GM23338 (cell line): ENCODE results near the gene OR52A1. TPM values are rescaled to one million over a fixed set of nuclear protein-coding genes. Genes with fewer than 3 reads are reported as not detected.

Source experiments
- ATAC-seq: fragments of 200-7000 bp; cut with Tn5 transposase; 3 replicates; pipeline ENCODE4 v1.9.1; 2020
- DNase-seq: peaks from one replicate; pipeline ENCODE4 v3.0.0-alpha.2; 2015; ENCODE audit warnings: low spot score
- H2AFZ ChIP-seq: fragments of 200-600 bp; sonication (generic); 2 replicates; pipeline ENCODE4 v1.8.0; 2016; ENCODE audit warnings: antibody characterized with exemption, mild to moderate bottlenecking, moderate library complexity
- H3F3A ChIP-seq: fragments of 200-600 bp; sonication (generic); replicated peaks from 2 replicates; pipeline ENCODE4 v1.8.0; 2017; ENCODE audit warnings: antibody characterized with exemption, mixed run types, low read depth
- H3K27ac ChIP-seq: fragments of 200-600 bp; sonication (generic); 2 replicates; pipeline ENCODE4 v1.6.1; 2016; ENCODE audit warnings: low read depth
- H3K27me3 ChIP-seq: fragments of 200-600 bp; sonication (generic); 2 replicates; pipeline ENCODE4 v1.8.0; 2016; ENCODE audit warnings: mild to moderate bottlenecking, mixed run types, moderate library complexity; ENCODE audit not compliant: insufficient read depth
- H3K36me3 ChIP-seq: fragments of 200-600 bp; sonication (generic); 2 replicates; pipeline ENCODE4 v1.8.0; 2016; ENCODE audit warnings: mild to moderate bottlenecking; ENCODE audit not compliant: insufficient read depth
- H3K4me1 ChIP-seq: fragments of 200-600 bp; sonication (generic); 2 replicates; pipeline ENCODE4 v1.8.0; 2016; ENCODE audit warnings: mild to moderate bottlenecking, moderate library complexity; ENCODE audit not compliant: insufficient read depth
- H3K4me2 ChIP-seq: fragments of 200-600 bp; sonication (generic); 2 replicates; pipeline ENCODE4 v1.7.1; 2017; ENCODE audit warnings: mixed run types
- H3K4me3 ChIP-seq: fragments of 200-600 bp; sonication (generic); 2 replicates; pipeline ENCODE4 v1.6.1; 2016; ENCODE audit warnings: mixed run types
- H3K79me2 ChIP-seq: fragments of 200-600 bp; sonication (generic); replicated peaks from 2 replicates; pipeline ENCODE4 v1.8.0; 2017; ENCODE audit warnings: mild to moderate bottlenecking; ENCODE audit not compliant: insufficient read depth
- H3K9me2 ChIP-seq: fragments of 200-600 bp; sonication (generic); 2 replicates; pipeline ENCODE4 v1.8.0; 2017; ENCODE audit not compliant: insufficient read depth
- H4K20me1 ChIP-seq: fragments of 200-600 bp; sonication (generic); replicated peaks from 2 replicates; pipeline ENCODE4 v1.8.0; 2017; ENCODE audit warnings: mild to moderate bottlenecking; ENCODE audit not compliant: insufficient read depth
- H3K27ac Mint-ChIP-seq: 2 replicates; pipeline ENCODE4 v1.8.0; 2020; ENCODE audit warnings: inconsistent platforms, mild to moderate bottlenecking, moderate library complexity, mixed read lengths
- H3K27me3 Mint-ChIP-seq: 3 replicates; pipeline ENCODE4 v1.8.0; 2022; ENCODE audit warnings: low read depth, mild to moderate bottlenecking, moderate library complexity, mixed read lengths, inconsistent platforms; ENCODE audit not compliant: insufficient read depth, poor library complexity
- H3K36me3 Mint-ChIP-seq: 3 replicates; pipeline ENCODE4 v1.8.0; 2021; ENCODE audit warnings: low read depth, mild to moderate bottlenecking, inconsistent platforms, moderate library complexity, mixed read lengths
- H3K4me1 Mint-ChIP-seq: 3 replicates; pipeline ENCODE4 v1.8.0; 2020; ENCODE audit warnings: mild to moderate bottlenecking, inconsistent platforms, mixed read lengths
- H3K4me3 Mint-ChIP-seq: 3 replicates; pipeline ENCODE4 v1.8.0; 2021; ENCODE audit warnings: moderate library complexity, mild to moderate bottlenecking, inconsistent platforms, mixed read lengths
- H3K9me3 Mint-ChIP-seq: 3 replicates; pipeline ENCODE4 v1.8.0; 2020; ENCODE audit warnings: moderate library complexity, mild to moderate bottlenecking, inconsistent platforms, mixed read lengths
- CREB1 ChIP-seq: fragments of 250-450 bp; sonication (Bioruptor Pico); IDR thresholded peaks from 2 replicates; pipeline ENCODE4 v1.5.0; 2020; ENCODE audit warnings: low read depth, mild to moderate bottlenecking, moderate library complexity
- EZH2 ChIP-seq: fragments of 200-600 bp; sonication (generic); IDR thresholded peaks from one replicate; pipeline ENCODE4 v1.8.0; 2017; ENCODE audit warnings: antibody characterized with exemption, mild to moderate bottlenecking, low read depth; ENCODE audit not compliant: unreplicated experiment
- JUNB ChIP-seq: IDR thresholded peaks from one replicate; pipeline ENCODE4 v1.6.1; 2016; ENCODE audit warnings: antibody characterized with exemption; ENCODE audit not compliant: unreplicated experiment
- POLR2AphosphoS5 ChIP-seq: IDR thresholded peaks from 2 replicates; pipeline ENCODE4 v1.6.1; 2016; ENCODE audit warnings: antibody characterized with exemption, low read depth
- STAT1 ChIP-seq: IDR thresholded peaks from one replicate; pipeline ENCODE4 v1.6.1; 2016; ENCODE audit warnings: antibody characterized with exemption; ENCODE audit not compliant: unreplicated experiment
- ZNF331 ChIP-seq: fragments of 250-450 bp; sonication (Bioruptor Pico); IDR thresholded peaks from 2 replicates; pipeline ENCODE4 v1.5.0; 2020; ENCODE audit warnings: low read depth, mild to moderate bottlenecking, moderate library complexity
- polyA plus RNA-seq: library from polyadenylated mRNA; unstranded; fragments of >200 nt; fragmentation: Nextera tagmentation; extraction: Ambion mirVana; gene quantifications from 2 replicates; pipeline ENCODE4 v1.2.1, GENCODE V29; 2016
- total RNA-seq: library from RNA; depleted of rRNA; stranded (reverse); fragments of >200 nt; shearing (Covaris generic); gene quantifications from 2 replicates; pipeline ENCODE4 v1.2.3, GENCODE V29; 2014
- TF ChIP-seq, protein P1 (sequence below): fragments of 250-450 bp; sonication (Bioruptor Pico); IDR thresholded peaks from 2 replicates; pipeline ENCODE4 v1.5.0; 2020; ENCODE audit warnings: mild to moderate bottlenecking, moderate library complexity
- TF ChIP-seq, protein P2 (sequence below): IDR thresholded peaks from one replicate; pipeline ENCODE4 v1.6.1; 2018; ENCODE audit warnings: antibody characterized with exemption; ENCODE audit not compliant: unreplicated experiment
- TF ChIP-seq, protein P3 (sequence below): IDR thresholded peaks from 2 replicates; pipeline ENCODE4 v1.6.1; 2016; ENCODE audit warnings: antibody characterized with exemption

Gene OR52A1
- total and polyA plus RNA-seq, 2 experiments from 2014 or later: 0.73 to 4.3 TPM

DNA sequence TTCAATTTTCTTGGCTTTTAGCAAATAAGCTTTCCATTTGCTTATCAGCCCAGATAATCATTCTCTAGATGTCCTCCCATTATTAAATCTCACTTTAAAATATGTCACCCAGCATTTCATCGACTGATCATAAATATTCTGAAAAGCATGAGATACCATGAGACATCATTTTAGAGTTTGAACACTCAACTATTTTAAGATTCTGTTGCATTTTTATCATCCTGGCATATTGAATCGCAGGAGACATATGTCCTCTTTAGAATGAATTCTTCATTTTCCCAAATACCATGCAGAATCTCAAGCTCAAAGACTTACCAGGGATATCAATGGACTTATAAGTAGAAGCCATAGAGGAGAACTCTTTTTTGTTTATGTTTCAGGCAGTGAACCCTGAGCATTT is 16.6 kb downstream of the OR52A1 start, which contains the start of gene OR52A5:
OR52A5 (minus strand) TSS at position 361 of the 400 bp plus-strand sequence. CDS start 5,714 bp downstream, outside the sequence.
- DNase-seq (no peak), ATAC-seq (no peak)
- H3K4me3 ChIP-seq: no peak within 1 kb of the TSS
- no peaks in the 10 kb centered on the region for H3K36me3 ChIP-seq
- H3K27ac ChIP-seq: no peak within 1 kb of the TSS
- 0 out of 2 replicates have a peak within 1 kb of the TSS, but pooled peaks have one; percentile 41 for H3K4me2 ChIP-seq
- no peak within 1 kb of the TSS for H2AFZ ChIP-seq
- H3F3A ChIP-seq: no peaks in the 10 kb centered on the region
- Mint-ChIP-seq H3K9me3 (no peaks in the 10 kb centered on the region), H3K27me3 (no peaks in the 10 kb centered on the region), H3K36me3 (no peaks in the 10 kb centered on the region), H3K4me1 (peaks cover 31% of the 10 kb centered on the region), H3K4me3 (no peak within 1 kb of the TSS; the same call in 2 of the 3 replicates), H3K27ac (peak within 1 kb of the TSS; percentile 28; the same call in 1 of the 2 replicates)
- no peaks in the 10 kb centered on the region for H4K20me1 ChIP-seq
- H3K4me1 ChIP-seq: peaks cover 18% of the 10 kb centered on the region
- no peaks in the 10 kb centered on the region for H3K27me3 ChIP-seq
- TF ChIP-seq, protein P1, sequence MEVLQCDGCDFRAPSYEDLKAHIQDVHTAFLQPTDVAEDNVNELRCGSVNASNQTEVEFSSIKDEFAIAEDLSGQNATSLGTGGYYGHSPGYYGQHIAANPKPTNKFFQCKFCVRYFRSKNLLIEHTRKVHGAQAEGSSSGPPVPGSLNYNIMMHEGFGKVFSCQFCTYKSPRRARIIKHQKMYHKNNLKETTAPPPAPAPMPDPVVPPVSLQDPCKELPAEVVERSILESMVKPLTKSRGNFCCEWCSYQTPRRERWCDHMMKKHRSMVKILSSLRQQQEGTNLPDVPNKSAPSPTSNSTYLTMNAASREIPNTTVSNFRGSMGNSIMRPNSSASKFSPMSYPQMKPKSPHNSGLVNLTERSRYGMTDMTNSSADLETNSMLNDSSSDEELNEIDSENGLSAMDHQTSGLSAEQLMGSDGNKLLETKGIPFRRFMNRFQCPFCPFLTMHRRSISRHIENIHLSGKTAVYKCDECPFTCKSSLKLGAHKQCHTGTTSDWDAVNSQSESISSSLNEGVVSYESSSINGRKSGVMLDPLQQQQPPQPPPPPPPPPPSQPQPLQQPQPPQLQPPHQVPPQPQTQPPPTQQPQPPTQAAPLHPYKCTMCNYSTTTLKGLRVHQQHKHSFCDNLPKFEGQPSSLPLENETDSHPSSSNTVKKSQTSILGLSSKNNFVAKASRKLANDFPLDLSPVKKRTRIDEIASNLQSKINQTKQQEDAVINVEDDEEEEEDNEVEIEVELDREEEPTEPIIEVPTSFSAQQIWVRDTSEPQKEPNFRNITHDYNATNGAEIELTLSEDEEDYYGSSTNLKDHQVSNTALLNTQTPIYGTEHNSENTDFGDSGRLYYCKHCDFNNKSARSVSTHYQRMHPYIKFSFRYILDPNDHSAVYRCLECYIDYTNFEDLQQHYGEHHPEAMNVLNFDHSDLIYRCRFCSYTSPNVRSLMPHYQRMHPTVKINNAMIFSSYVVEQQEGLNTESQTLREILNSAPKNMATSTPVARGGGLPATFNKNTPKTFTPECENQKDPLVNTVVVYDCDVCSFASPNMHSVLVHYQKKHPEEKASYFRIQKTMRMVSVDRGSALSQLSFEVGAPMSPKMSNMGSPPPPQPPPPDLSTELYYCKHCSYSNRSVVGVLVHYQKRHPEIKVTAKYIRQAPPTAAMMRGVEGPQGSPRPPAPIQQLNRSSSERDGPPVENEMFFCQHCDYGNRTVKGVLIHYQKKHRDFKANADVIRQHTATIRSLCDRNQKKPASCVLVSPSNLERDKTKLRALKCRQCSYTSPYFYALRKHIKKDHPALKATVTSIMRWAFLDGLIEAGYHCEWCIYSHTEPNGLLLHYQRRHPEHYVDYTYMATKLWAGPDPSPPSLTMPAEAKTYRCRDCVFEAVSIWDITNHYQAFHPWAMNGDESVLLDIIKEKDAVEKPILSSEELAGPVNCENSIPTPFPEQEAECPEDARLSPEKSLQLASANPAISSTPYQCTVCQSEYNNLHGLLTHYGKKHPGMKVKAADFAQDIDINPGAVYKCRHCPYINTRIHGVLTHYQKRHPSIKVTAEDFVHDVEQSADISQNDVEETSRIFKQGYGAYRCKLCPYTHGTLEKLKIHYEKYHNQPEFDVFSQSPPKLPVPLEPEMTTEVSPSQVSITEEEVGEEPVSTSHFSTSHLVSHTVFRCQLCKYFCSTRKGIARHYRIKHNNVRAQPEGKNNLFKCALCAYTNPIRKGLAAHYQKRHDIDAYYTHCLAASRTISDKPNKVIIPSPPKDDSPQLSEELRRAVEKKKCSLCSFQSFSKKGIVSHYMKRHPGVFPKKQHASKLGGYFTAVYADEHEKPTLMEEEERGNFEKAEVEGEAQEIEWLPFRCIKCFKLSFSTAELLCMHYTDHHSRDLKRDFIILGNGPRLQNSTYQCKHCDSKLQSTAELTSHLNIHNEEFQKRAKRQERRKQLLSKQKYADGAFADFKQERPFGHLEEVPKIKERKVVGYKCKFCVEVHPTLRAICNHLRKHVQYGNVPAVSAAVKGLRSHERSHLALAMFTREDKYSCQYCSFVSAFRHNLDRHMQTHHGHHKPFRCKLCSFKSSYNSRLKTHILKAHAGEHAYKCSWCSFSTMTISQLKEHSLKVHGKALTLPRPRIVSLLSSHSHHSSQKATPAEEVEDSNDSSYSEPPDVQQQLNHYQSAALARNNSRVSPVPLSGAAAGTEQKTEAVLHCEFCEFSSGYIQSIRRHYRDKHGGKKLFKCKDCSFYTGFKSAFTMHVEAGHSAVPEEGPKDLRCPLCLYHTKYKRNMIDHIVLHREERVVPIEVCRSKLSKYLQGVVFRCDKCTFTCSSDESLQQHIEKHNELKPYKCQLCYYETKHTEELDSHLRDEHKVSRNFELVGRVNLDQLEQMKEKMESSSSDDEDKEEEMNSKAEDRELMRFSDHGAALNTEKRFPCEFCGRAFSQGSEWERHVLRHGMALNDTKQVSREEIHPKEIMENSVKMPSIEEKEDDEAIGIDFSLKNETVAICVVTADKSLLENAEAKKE: no peak
- no peak for TF ChIP-seq EZH2
- no peaks in the 10 kb centered on the region for H3K79me2 ChIP-seq
- no peaks in the 10 kb centered on the region for H3K9me2 ChIP-seq

DNA sequence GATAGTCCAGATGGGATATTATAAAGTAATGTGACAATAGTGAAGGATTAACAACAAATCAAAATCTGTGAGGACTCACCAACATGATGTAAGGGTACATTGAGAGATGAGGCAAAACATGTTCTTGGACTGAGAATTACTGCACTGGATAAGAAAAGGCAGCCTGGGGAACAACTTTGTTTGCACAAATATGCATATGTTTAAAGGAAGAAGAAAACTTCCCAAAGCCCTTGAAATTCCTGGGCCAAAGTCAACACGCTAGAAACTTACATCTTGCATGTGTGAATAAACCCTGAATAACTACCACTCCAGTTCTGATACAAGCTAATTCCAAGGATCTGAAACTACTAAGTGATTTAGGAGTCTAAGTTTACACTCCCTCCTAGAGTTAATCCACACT is 17.5 kb downstream of the OR52A1 start:
- no peaks in the 10 kb centered on the region for H3F3A ChIP-seq
- no peaks in the 10 kb centered on the region for H3K9me2 ChIP-seq
- peak overlapping the region; percentile 41; the same call in 1 of the 2 replicates for H3K4me2 ChIP-seq
- Mint-ChIP-seq H3K4me3 (no peak overlapping the region; the same call in 2 of the 3 replicates), H3K27ac (peak overlapping the region; percentile 16; the same call in 1 of the 2 replicates), H3K9me3 (no peaks in the 10 kb centered on the region), H3K36me3 (no peaks in the 10 kb centered on the region), H3K4me1 (peaks cover 31% of the 10 kb centered on the region), H3K27me3 (no peaks in the 10 kb centered on the region)
- H4K20me1 ChIP-seq: no peaks in the 10 kb centered on the region
- ATAC-seq: no peak
- H2AFZ ChIP-seq: no peak overlapping the region
- H3K36me3 ChIP-seq: no peaks in the 10 kb centered on the region
- no peaks in the 10 kb centered on the region for H3K79me2 ChIP-seq
- DNase-seq: peak; percentile 38
- H3K4me3 ChIP-seq: no peak overlapping the region
- no peak overlapping the region for H3K27ac ChIP-seq
- H3K4me1 ChIP-seq: peaks cover 18% of the 10 kb centered on the region
- H3K27me3 ChIP-seq: no peaks in the 10 kb centered on the region
- TF ChIP-seq, protein P2, sequence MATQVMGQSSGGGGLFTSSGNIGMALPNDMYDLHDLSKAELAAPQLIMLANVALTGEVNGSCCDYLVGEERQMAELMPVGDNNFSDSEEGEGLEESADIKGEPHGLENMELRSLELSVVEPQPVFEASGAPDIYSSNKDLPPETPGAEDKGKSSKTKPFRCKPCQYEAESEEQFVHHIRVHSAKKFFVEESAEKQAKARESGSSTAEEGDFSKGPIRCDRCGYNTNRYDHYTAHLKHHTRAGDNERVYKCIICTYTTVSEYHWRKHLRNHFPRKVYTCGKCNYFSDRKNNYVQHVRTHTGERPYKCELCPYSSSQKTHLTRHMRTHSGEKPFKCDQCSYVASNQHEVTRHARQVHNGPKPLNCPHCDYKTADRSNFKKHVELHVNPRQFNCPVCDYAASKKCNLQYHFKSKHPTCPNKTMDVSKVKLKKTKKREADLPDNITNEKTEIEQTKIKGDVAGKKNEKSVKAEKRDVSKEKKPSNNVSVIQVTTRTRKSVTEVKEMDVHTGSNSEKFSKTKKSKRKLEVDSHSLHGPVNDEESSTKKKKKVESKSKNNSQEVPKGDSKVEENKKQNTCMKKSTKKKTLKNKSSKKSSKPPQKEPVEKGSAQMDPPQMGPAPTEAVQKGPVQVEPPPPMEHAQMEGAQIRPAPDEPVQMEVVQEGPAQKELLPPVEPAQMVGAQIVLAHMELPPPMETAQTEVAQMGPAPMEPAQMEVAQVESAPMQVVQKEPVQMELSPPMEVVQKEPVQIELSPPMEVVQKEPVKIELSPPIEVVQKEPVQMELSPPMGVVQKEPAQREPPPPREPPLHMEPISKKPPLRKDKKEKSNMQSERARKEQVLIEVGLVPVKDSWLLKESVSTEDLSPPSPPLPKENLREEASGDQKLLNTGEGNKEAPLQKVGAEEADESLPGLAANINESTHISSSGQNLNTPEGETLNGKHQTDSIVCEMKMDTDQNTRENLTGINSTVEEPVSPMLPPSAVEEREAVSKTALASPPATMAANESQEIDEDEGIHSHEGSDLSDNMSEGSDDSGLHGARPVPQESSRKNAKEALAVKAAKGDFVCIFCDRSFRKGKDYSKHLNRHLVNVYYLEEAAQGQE: no peak
- no peak for TF ChIP-seq JUNB
- TF ChIP-seq CREB1 (CRISPR knock-in tag): no peak
- no peak for TF ChIP-seq ZNF331 (CRISPR knock-in tag)
- no peak for TF ChIP-seq POLR2AphosphoS5
- TF ChIP-seq, protein P3, sequence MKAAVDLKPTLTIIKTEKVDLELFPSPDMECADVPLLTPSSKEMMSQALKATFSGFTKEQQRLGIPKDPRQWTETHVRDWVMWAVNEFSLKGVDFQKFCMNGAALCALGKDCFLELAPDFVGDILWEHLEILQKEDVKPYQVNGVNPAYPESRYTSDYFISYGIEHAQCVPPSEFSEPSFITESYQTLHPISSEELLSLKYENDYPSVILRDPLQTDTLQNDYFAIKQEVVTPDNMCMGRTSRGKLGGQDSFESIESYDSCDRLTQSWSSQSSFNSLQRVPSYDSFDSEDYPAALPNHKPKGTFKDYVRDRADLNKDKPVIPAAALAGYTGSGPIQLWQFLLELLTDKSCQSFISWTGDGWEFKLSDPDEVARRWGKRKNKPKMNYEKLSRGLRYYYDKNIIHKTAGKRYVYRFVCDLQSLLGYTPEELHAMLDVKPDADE: no peak
- TF ChIP-seq STAT1: no peak
